Measurements from ENCODE around the gene CHST7. TPM values are rescaled to one million over a fixed set of nuclear protein-coding genes. Genes with fewer than 3 reads are reported as not detected.

CHST7 gene
- total and polyA plus RNA-seq, 2 donors (not counting 1 experiment from before 2014, with no cell fraction given), result 1.3 to 2.6 TPM

GRCh38 chrX:46580613-46581012 is 7.0 kb downstream of the CHST7 start:
- Histone ChIP-seq H3K79me2 (ENCODE audit: control insufficient read depth, insufficient read depth, low read length) (no peaks in the 10 kb centered on the region), H3K4me3 (ENCODE audit: control extremely low read depth in 1 of 5, extremely low read depth in 1 of 5, insufficient read depth in 1 of 5, low read depth in 2 of 5, low read length in 4 of 5) (no peak overlapping the region), H3K9ac (ENCODE audit: low read length) (no peak overlapping the region), H3K9me3 (ENCODE audit: control extremely low read depth in 1 of 3, control insufficient read depth in 2 of 3, insufficient read depth in 1 of 3, low read length in 2 of 3) (no peaks in the 10 kb centered on the region), H3K4me1 (ENCODE audit: control insufficient read depth in 2 of 2, insufficient read depth in 2 of 2, low read length in 2 of 2) (peaks cover 2 to 6% of the 10 kb centered on the region in 2 donors), H3K27ac (ENCODE audit: low read length in 2 of 2) (no peak overlapping the region), H3K4me2 (replicated peaks; ENCODE audit: low read depth, low read length, poor library complexity, severe bottlenecking) (no peak overlapping the region), H4K20me1 (ENCODE audit: control insufficient read depth, insufficient read depth, low read length, poor library complexity, severe bottlenecking) (no peaks in the 10 kb centered on the region), H3K36me3 (replicated peaks in 1 of 2; ENCODE audit: control extremely low read depth in 1 of 2, control insufficient read depth in 1 of 2, extremely low read depth in 1 of 2, insufficient read depth in 2 of 2, low read length in 1 of 2) (no peaks in the 10 kb centered on the region), H2AFZ (ENCODE audit: insufficient read depth, low read depth, low read length, poor library complexity, severe bottlenecking) (no peak overlapping the region), H3K27me3 (replicated peaks in 1 of 4; ENCODE audit: control extremely low read depth in 1 of 4, control insufficient read depth in 3 of 4, insufficient read depth in 4 of 4, low read length in 3 of 4) (peaks cover 0 to under 1% (median 0%) of the 10 kb centered on the region in 4 experiments)
- Mint-ChIP-seq H3K4me3 (no peak overlapping the region), H3K9me3 (ENCODE audit: insufficient read depth) (no peaks in the 10 kb centered on the region), H3K4me1 (peaks cover 9% of the 10 kb centered on the region), H3K27me3 (no peaks in the 10 kb centered on the region), H3K27ac (no peak overlapping the region)
- ATAC-seq (ENCODE audit: low read depth), result no peak
- ChIA-PET CTCF (no interaction called here), POLR2A (no interaction called here)
- TF ChIP-seq EZH2 (IDR thresholded peaks at IDR 0.05; ENCODE audit: borderline replicate concordance, insufficient read depth, low read depth, low read length, poor library complexity, severe bottlenecking), result no peak
- TF ChIP-seq CTCF (IDR thresholded peaks at IDR 0.05), result no peak
- DNase-seq, result no peak
- intact Hi-C loops (cut with micrococcal nuclease), result no loop called here
- 100% methylated on average over 1 of the region's 6 CpGs for WGBS (ENCODE audit: insufficient coverage)

GRCh38 chrX:46582325-46582724 is 8.8 kb downstream of the CHST7 start:
- no peak for DNase-seq
- ChIA-PET POLR2A (no interaction called here), CTCF (interaction anchor here (1.1 kb wide), 1 partner anchor 16 kb away, joined by 4 read pairs; no protein-coding TSS in a partner anchor)
- Histone ChIP-seq H2AFZ (ENCODE audit: insufficient read depth, low read depth, low read length, poor library complexity, severe bottlenecking) (no peak overlapping the region), H4K20me1 (ENCODE audit: control insufficient read depth, insufficient read depth, low read length, poor library complexity, severe bottlenecking) (no peaks in the 10 kb centered on the region), H3K27ac (ENCODE audit: low read length in 2 of 2) (no peak overlapping the region), H3K4me3 (ENCODE audit: control extremely low read depth in 1 of 5, extremely low read depth in 1 of 5, insufficient read depth in 1 of 5, low read depth in 2 of 5, low read length in 4 of 5) (no peak overlapping the region), H3K27me3 (replicated peaks in 1 of 4; ENCODE audit: control extremely low read depth in 1 of 4, control insufficient read depth in 3 of 4, insufficient read depth in 4 of 4, low read length in 3 of 4) (no peaks in the 10 kb centered on the region), H3K4me1 (ENCODE audit: control insufficient read depth in 2 of 2, insufficient read depth in 2 of 2, low read length in 2 of 2) (no peaks in the 10 kb centered on the region), H3K36me3 (replicated peaks in 1 of 2; ENCODE audit: control extremely low read depth in 1 of 2, control insufficient read depth in 1 of 2, extremely low read depth in 1 of 2, insufficient read depth in 2 of 2, low read length in 1 of 2) (no peaks in the 10 kb centered on the region), H3K4me2 (replicated peaks; ENCODE audit: low read depth, low read length, poor library complexity, severe bottlenecking) (no peak overlapping the region), H3K9ac (ENCODE audit: low read length) (no peak overlapping the region), H3K79me2 (ENCODE audit: control insufficient read depth, insufficient read depth, low read length) (no peaks in the 10 kb centered on the region), H3K9me3 (ENCODE audit: control extremely low read depth in 1 of 3, control insufficient read depth in 2 of 3, insufficient read depth in 1 of 3, low read length in 2 of 3) (no peaks in the 10 kb centered on the region)
- WGBS (ENCODE audit: insufficient coverage), result no CpG with 5 or more reads among the region's 3 CpGs
- Mint-ChIP-seq H3K4me3 (no peak overlapping the region), H3K4me1 (peaks cover 5% of the 10 kb centered on the region), H3K27me3 (no peaks in the 10 kb centered on the region), H3K9me3 (ENCODE audit: insufficient read depth) (no peaks in the 10 kb centered on the region), H3K27ac (no peak overlapping the region)
- ATAC-seq (ENCODE audit: low read depth), result no peak
- no peak for TF ChIP-seq EZH2 (IDR thresholded peaks at IDR 0.05; ENCODE audit: borderline replicate concordance, insufficient read depth, low read depth, low read length, poor library complexity, severe bottlenecking)
- no peak for TF ChIP-seq CTCF (IDR thresholded peaks at IDR 0.05)
- intact Hi-C loops (cut with micrococcal nuclease), result no loop called here
